Measurements from ENCODE around the gene MPP3.

DNA sequence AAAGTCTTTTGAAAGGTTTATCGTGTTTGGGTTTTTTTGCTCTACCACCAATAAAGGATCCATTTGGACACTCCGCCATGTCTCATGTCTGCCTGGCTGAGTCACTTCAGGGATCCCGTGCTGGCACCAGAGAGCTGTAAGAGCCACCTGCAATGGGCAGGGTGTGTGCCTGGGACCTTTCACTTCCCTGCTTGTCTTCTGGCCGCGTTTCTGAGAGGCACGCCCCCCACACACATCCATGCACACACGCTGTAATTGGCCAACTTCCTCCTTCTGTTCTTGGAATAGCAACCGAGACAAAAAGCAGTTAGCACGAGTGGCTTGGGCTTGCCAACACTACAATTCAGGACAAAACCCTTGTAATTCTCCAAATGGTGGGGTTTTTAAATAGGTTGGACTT is 64.6 kb downstream of the MPP3 start:
- no peak for TF ChIP-seq CTCF (IDR thresholded peaks at IDR 0.05; ENCODE audit: borderline replicate concordance, extremely low read depth, low read length, poor library complexity, severe bottlenecking)
- no peak for TF ChIP-seq EZH2 (IDR thresholded peaks at IDR 0.05; ENCODE audit: borderline replicate concordance, low read depth, low read length, severe bottlenecking)
